GM12875 (cell line): Measurements from ENCODE around the gene RAB27B.

Experiments used
- H3K4me3 ChIP-seq: one replicate; pipeline ENCODE4 v1.5.1; 2011; ENCODE audit warnings: low read depth, low read length, control low read depth
- TF ChIP-seq, protein P1 (sequence below): IDR thresholded peaks from 2 replicates; pipeline ENCODE4 v1.5.1; 2011; ENCODE audit warnings: low read depth, mild to moderate bottlenecking, control low read depth, inconsistent platforms, low read length, moderate library complexity, borderline replicate concordance; ENCODE audit not compliant: insufficient read depth

Gene RAB27B

DNA sequence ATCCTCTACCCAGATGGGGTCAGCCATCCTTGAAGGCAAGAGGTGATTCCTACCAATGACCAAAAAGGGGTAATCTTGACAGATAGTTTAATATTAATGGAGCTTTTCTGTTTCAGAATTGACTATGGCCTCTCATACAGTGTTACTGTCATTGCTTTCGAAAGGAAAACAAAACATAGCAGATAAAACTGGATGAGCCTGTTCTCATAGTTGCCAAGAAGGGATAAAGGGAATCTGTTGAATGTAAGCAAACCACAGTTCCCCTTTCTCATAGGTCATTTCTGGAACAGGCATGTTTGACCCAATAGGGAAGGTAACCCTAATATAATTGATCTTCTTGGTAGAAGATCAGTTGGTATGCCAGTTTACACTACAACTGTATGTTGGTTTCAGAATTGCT, 1.6 kb downstream of the RAB27B start:
- no peak overlapping the region for H3K4me3 ChIP-seq
- TF ChIP-seq, protein P1, sequence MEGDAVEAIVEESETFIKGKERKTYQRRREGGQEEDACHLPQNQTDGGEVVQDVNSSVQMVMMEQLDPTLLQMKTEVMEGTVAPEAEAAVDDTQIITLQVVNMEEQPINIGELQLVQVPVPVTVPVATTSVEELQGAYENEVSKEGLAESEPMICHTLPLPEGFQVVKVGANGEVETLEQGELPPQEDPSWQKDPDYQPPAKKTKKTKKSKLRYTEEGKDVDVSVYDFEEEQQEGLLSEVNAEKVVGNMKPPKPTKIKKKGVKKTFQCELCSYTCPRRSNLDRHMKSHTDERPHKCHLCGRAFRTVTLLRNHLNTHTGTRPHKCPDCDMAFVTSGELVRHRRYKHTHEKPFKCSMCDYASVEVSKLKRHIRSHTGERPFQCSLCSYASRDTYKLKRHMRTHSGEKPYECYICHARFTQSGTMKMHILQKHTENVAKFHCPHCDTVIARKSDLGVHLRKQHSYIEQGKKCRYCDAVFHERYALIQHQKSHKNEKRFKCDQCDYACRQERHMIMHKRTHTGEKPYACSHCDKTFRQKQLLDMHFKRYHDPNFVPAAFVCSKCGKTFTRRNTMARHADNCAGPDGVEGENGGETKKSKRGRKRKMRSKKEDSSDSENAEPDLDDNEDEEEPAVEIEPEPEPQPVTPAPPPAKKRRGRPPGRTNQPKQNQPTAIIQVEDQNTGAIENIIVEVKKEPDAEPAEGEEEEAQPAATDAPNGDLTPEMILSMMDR, result no peak

DNA sequence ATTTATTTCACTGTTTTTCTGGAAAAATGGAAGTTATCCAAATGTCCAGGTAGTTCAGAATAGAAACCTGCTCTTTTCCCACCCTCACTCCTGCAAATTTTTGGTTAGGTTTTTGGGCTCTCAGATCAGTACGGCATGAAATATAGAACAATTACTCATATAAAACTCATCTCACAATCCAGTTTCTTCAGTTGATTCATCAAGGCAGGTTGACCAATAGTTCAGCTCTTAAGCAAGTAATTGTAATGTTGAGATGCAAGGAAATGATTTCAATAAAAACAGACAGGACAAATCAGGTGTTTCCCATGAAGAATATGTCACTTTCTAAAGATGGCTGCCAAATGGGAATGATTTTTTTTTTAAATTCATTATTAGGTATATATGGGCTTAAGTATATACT, 2.0 kb downstream of the RAB27B start:
- TF ChIP-seq, protein P1, result no peak
- no peak overlapping the region for H3K4me3 ChIP-seq

DNA sequence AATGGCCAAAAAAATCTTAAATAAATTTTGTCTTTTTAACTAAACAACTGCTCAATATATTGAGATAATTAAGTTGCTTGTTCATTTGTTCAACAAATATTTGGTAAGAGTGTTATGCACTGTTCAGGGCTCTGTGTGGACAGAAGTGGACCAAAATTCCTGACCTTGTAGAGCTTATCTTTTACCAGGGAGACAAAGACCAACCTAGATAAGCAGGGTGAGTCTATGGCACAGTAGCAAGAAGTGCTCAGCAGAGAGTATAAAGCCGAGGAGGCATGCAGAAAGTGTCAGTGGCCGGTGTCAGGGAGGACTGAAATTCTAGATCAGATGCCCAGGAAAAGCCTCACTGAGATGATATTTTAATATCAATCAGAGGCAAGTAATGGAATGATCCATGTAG, 2.6 kb downstream of the RAB27B start:
- H3K4me3 ChIP-seq, result no peak overlapping the region
- TF ChIP-seq, protein P1, result no peak

DNA sequence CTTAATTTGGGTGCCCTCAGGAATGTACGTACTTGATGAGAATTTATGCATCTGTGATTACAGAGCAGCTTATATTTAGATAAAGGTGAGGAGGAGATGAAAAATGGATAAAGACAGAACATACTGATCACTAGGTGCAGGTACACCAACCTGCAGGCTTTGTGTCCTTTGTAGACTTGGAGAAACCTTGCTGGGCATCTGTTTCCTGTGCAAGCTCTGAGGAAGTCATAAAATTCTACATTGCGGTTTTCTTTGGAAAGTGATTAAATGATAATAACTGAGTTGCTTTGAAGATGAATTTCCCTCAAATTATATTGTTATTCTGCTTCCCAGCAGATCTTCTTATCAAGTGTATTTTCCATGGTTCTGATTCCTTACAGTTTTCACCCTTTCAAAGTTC, 7.7 kb downstream of the RAB27B start:
- TF ChIP-seq, protein P1, result no peak

DNA sequence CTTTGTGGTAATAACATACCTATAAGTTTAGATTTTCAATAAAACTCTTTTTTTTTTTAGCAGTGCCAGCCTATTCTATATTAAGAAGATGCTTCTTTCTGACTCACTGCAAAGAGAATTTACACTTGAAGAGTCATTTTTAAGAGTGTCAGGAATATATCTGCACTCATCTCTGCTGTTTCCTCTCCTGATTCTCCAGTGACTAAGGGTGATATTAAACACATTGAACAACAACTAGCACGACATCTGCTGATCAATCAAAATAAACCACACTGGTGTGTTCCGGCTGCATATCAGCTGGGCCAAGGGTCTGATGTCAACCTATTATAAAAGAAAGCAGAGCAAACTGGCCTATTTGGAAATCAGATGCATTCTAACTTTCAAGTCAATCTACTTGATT, 15.0 kb downstream of the RAB27B start:
- no peak overlapping the region for H3K4me3 ChIP-seq
- TF ChIP-seq, protein P1, result no peak

More for the DNA sequence above, 7.7 kb downstream of the RAB27B start:
- no peak overlapping the region for H3K4me3 ChIP-seq

DNA sequence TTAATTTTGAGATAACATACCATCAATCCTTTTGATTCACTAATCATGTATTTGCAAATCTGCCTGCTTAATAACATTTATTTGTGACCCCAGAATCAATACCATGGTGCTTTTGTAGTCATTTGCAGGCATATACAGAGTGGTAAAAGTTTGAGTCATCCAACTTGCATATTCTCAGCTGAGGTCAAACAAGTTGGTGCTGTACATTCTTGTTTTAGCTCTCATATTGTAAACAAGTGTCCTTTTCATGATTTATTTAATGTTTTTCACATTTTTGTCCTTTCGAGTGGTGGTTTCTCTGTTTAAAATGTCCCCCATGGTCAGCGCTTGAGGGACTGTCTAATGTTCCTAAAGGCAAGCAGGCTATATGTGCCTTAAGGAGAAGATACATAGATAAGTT, 17.5 kb downstream of the RAB27B start:
- TF ChIP-seq, protein P1, result no peak
- no peak overlapping the region for H3K4me3 ChIP-seq

DNA sequence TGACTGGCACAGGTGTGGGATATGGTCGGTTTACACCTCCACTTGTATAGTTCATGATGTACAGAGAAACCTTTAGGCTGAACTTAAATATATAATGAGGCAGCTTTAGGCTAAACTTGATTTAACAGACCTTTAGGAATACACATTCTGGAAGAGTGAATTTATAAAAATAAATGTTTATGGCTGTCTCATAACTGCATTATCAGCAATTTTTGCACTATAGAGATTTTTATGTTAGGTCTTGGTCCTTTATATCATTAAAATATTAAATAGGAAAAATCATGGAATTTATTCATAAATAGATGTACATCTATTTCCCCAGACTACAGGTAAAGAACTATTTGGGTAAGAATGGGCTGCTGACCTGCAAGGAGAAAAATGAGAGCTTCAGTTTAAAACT, 19.8 kb downstream of the RAB27B start:
- TF ChIP-seq, protein P1, result no peak
- H3K4me3 ChIP-seq, result no peak overlapping the region
